HG03565 (cell line): ENCODE data around the gene TRIM50.
"Not testable (repeated sequence)": the region's sequence is repeated elsewhere in the genome, so short reads cannot be mapped to it uniquely, and the experiment has no call there.

Source experiments
- ATAC-seq: cut with Tn5 transposase; IDR thresholded peaks from one replicate; pipeline ENCODE4 v1.9.1; 2021; ENCODE audit warnings: mild to moderate bottlenecking, moderate library complexity; ENCODE audit not compliant: unreplicated experiment

Gene TRIM50

DNA sequence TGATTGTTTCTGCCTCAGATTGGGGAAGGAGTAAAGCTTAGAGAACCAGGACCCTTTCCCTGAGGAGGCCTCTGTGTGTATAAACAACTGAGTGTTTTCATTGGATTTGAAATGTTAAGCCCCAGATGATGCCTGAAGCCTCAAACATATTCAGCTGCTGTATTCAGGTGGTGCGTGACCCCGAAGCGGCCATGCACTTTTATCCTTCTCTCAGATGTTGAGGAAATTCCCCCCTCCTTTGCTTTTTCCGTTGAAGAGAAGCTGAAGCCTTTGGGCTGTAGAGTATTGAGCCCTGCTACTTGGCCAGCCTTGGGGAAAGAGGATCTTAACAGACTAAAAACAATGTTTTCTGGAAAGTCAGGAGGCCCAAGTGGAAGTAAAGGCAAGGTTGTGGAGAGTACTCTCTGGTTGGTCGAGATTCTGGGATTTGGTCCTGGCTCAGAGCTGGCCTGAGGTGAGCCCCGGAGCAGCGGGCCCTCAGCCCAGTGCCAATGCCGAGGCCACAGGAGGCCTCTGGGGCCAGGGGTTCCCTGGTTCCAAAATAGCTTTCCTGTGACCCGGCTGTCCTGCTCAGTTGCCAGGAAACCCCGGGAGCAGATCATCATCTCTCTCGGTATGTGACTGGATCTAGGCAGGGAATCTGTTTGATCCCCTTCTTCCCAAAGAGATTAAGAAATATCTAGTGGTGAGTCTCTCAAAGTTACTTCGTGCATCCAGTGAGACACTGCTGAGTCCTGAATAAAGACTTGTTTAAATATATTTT, 22.6 kb upstream of the TRIM50 start:
- no peak for ATAC-seq

DNA sequence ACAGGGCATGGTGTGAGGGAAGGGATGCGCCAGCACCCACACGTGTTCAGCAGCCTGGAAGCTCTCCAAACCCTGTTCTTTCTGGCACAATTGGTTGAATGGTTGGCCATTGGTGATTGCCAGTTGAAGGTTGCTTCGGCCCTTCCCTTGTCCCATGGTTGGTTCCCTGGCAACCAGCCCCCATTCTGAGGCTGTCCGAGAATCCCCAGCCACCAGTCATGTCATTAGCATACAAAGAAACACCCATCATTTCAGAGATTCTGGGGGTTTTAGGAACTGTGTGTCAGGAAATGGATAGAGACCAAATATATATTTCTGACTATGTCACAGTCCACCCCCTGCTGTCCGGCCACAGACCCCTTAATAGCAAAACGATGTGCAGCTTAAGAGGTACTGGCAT, 21.9 kb upstream of the TRIM50 start:
- ATAC-seq: no peak

DNA sequence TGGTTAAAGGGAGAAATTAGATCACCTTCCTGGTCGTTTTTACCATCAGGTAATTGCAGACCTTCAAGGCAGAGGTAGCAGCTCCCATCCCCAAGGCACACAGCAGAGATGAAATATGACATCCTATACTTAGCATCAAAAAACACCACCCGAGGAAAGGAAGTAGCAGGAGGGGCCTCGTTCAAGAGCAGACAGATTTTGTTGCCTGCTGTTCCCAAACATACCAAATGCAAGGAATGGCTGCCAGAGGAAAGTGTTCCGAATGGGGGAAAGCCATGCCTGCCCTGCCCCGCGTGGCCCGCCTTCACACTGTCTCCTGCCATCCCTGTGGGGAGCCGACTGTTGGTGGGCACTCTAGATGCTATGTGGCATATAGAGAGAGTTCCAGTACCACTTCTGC, 18.1 kb upstream of the TRIM50 start:
- ATAC-seq: no peak

DNA sequence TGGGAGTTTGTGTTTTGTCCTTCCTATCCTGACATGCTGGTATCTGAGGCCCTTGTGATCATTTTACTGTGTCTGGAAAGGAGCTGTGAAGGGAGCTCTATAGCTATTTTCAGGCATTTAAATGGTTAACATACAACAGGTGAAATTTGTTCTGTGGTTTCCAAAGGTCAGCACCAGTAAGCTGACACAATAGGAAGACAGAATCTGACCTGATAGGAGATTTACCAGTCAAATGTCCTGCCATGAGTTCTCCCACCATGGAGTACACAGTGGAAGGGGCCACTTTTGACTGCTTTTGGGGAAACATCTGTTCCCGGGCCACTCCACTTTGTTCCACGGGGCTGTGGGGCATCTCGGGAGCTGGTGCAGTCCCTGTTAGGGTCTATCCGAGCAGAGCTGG, 17.7 kb upstream of the TRIM50 start:
- ATAC-seq: no peak

DNA sequence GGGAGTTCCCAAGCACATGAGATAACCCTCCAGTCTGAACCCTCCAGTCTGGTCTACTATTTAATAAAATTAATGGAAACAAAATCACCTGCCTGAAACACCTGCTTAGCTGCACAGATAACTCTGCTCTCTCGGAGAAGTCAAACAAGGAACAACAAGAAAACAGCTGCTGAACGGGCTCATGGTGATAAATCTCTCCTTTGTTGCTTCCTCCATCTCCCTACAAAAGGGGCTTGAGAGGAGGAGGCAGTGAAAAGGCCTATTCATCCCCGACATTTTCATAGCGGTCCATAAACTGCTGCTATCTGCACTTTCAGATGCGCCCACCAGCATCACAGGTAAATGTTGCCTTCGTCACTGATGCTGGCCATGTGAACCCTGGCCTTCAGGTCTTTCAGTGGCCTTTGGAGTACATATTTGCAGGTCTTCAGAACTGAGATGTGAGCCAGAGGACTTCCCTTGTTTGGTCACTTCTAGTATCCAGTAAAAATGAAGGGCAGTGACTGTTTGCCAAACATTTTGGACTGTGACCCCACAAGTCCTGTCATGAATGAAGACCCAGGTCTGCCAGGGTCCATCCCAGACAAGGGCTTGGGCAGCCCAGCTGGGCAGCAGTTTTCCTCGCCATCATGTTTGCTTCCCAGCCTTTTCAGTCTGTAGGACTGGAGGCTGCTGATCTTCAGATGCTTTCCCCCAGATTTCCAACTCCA, 15.9 kb upstream of the TRIM50 start:
- ATAC-seq: no peak

DNA sequence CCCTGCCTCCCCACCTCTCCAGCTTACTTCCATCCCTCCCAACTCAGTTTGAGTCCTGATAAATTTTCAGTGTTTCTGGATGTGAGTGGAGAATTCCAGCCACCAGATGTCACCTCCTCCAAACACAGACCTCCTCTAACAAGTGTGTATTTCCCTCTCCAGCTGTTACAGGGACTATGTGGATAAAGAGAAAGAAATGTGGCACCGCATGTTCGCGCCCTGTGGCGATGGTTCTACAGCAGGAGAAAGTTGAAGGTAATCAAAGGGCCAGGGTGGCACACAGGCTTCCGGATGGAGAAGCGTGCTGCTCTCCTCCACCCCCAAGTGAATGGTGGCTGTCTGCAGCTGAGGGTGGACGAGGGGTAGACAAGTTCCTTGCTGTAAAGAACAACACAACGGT, 14.8 kb upstream of the TRIM50 start:
- no peak for ATAC-seq

DNA sequence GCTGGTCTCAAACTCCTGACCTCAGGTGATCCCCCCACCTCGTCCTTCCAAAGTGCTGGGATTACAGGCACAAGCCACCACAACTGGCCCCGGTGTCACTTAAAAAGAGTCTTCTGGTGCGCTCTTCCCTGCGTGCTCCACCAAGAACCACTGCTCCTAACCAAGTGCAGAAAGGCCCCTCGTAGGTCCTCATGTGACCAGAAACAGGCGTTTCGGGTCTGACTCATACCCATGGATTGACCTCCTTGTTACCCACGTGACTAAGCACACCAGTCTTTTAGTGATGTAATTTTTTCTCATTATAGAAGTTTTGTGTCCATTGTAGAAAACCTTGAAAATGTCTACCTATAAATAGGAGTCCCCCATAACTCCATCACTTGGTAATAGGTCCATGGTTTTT, 14.0 kb upstream of the TRIM50 start:
- no peak for ATAC-seq

DNA sequence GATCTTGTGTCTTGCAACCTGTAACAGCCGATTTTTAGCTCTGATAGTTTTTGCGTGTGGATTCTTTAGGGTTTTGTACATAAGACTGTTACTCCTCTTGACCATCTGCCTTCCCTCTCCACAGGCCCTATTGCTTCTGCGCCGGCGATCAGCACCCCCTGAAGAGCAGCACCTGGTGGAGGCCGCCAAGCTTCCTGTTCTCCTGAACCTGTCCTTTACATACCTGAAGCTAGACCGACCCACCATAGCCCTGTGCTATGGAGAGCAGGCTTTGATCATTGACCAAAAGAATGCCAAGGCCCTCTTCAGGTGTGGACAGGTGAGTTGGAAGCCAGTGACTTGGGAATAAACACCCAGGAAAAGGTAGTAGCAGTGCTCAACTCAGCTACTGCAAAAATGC, 12.6 kb upstream of the TRIM50 start:
- ATAC-seq: no peak

DNA sequence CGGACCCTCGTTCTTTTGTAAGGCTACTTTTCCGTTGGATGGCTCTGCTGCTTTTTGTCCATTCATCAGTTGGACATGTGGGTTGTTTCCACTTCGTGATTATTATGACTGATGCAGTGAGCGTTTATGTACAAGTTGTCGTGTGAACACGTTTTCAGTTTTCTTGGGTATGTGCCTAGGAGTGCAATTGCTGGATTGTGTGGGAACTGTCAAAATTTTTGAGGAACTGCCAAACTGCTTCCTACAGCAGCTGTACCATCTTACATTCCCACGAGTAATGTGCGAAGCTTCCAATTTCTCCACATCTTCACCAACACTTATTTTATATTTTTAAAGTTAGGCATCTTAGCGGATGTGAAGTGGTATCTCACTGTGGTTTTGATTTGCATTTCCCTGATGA, 10.4 kb upstream of the TRIM50 start:
- ATAC-seq: no peak

DNA sequence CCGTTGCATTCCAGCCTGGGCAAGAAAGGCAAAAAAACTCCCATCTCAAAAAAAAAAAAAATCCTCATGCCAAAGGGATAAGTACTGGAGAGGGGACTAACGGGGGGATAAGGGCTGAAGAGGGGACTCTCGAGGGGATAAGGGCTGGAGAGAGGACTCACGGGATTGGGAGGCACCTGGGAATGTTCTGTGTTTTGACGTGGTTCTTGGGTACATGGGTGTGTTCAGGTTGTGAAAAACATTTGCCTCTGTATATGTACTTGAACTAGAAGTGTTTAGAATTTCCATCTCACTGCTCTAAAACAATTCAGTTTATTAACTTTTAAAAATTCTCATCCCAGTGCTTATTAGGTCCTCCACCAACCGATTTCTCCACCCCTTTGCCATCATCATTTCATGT, 4.6 kb upstream of the TRIM50 start:
- no peak for ATAC-seq

DNA sequence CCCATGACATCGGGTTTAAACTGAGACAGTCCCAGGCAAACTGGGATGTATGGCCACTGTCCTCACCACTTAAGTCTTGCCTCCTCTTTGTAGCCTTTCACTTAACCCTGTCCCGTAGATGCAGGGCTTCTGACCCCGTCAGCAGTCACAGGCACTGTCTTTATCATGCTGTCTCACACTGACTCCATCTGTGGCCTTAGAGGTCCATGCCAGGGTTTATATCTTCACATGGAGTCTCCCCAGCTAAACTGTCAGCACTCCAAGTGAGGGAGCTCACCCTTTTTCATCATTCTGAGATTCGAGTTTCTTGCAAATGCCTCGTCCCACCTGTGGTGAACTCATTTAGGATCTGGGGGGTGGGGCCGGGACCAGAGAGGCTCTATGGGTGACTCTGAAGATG, 2.9 kb upstream of the TRIM50 start:
- ATAC-seq: no peak

DNA sequence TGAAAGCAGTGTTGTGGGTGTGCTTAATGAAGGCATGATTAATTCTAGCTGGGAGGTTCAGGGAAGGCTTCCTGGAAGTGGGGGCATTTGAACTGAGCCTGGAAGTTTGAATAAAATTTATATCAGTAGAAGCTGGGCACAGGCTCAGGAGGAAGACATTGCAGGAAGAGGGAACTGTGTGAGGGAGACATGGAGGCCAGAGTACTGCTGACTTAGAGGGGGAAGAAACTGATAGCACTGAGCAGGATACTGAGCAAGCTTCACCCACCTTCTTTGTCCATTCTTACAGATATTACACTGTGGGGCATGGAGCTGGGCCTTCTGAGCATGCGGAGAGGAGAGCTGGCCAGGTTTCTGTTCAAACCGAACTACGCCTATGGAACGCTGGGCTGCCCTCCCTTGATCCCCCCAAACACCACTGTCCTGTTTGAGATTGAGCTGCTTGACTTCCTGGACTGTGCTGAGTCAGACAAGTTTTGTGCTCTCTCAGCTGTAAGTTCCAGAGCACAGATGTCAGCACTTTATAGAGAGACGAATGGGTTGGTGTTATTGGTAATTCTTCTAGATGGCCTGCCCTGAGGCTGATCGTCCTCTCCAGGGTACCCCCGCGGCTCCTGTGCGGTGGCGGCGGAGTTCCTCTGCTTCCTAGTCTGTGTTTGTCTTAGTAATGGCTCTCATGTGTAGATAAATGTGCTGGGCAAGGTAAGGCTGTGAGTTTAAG, 2.1 kb upstream of the TRIM50 start:
- ATAC-seq: no peak

DNA sequence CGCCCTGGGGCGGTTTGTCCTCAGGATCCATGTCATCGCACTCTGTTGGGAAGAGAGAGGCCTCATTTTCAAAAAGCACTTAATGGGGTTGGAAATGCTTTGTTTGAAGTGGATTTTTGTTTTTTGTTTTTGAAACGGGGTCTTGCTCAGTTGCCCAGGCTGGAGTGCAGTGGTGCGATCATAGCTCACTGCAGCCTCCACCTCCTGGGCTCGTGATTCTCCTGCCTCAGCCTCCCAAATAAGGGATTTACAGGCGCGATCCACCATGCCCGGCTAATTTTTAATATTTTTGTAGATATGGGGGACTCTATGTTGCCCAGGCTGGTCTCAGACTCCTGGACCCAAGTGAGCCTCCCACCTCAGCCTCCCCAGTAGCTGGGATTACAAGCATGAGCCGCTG, 814 bp upstream of the TRIM50 start:
- ATAC-seq: no peak

DNA sequence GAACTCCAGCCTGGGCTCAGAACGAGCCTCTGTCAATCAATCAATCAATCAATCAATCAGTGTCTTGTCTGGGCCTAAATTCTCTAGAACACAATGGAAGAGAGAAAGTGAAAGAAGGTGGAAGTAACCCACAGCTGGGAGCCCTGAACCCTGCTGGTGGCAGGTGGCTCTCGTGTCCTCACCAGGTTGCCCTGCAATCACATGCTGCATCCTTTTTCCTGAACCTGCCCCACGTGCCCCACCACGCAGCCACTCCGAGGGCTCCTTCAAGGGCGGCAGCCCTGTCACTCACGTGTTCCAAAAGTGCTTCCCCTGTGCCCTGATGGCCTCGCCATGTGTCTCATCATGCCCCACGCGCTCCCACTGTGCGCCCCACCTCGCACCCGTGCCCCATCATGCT, 433 bp downstream of the TRIM50 start:
- ATAC-seq: not testable (repeated sequence)

DNA sequence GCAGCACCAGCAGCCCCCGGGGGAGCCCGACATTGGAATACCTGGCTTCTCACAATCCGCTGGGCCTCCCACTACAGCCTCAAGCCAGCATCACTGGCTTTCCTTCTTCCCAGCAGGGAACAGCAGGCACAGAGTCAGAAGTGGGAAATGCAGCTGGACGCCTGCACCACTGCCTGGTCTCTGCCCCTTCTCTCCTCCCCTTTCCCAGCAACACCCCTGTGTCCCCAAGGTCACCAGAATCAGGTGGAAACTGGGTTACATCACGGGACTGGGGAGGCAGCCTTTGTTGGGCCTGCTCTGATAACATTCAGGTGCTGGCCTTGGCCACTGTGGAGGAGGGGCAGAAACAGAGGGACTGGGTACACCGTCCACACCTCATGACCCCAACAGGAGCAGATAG, 2.5 kb downstream of the TRIM50 start:
- not testable (repeated sequence) for ATAC-seq

DNA sequence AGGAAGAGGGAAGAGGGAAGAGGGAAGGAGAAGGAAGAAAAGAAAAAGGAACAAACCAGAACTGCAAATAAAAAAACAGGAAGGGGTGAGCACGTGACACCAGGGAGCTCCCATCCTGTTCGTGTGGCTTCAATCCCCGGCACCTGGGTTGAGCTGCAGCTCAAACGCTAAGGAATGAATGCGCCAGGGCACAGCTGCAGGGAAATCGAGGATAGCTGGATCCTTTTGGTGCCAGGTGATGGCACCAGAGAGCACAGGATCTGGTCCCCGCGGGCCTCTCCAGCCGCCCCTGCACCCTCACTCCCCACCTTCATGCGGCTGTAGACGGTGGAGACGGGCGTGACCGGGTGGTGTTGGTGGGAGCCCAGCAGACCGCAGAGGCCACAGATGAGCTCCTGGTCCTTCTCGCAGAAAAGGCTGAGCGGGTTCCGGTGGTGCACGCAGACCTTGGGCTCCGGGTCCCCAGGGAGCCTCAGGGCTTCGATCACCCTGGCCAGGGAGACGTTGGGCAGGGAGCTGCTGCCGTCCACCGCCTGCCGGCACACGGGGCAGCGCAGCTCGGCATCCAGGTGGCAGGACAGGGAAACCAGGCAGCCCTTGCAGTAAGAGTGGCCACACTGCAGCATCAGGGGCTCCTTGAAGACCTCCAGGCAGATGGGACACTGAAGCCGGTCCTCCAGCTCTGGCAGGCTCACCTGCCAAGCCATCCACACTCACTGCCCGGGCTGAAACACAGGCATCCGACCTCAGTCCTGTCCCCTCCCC, 3.6 kb downstream of the TRIM50 start:
- not testable (repeated sequence) for ATAC-seq

DNA sequence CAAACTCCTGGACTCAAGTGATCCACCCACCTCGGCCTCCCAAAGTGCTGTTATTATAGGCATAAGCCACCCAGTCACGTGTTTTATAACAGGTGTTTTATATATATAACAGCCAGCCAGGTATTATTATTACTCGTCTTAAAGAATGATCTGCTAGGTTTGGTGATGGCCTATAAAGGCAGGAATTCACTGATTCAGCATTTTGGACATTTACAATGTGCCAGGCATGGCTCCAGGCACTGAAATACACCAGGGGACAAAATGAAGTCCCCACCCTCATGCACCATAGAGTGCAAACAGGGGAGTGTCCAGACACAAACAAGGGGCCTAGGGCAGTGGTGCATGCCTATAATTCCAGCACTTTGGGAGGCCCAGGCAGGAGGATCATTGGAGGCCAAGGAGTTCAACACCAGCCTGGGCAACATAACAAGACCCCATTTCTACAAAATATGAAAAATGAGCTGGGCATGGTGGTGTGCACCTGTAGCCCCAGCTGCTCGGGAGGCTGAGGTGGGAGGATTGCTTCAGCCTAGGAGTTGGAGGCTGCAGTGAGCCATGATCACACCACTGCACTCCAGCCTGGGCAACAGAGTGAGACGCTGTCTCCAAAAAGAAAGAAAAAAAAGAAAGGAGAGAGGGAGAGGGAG, 4.3 kb downstream of the TRIM50 start:
- ATAC-seq: not testable (repeated sequence)

DNA sequence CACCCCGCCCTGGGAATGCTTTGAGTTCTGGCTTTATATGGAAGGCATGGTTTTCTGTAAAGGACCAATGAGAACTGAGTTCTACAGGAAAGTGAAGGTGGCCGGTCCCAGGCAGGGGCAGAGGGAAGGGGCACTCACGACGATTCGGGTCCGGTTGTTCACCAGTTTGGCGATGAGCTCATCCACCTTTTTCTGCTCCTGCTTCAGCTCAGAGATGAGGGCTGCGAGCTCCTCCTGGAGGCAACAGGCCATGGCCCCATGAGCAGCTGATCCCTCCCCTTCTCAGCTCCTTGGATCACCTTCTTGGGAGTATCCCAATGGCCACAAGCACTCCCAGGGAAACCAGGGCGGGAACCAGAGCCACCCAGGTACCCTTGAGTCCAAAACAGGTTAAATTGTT, 7.9 kb downstream of the TRIM50 start:
- ATAC-seq: not testable (repeated sequence)

DNA sequence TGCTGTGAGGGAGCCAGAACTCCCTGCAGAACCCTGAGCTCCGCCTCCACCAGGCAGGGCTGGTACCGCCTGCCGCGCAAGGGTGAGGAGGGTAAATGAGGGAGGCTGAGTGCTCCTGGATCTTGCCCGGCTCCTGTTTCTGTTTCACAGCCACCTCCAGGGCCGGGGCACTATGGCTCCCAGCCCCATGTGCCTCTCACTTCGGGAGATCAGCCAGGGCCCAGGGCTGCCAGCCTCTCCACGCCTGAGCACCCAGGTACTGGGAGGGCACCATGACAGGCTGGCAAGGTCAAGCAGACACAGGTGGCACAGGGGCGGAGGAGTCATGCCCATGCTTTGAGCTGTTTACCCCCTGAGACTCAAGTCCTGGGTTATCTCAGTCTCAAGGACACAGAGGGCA, 8.3 kb downstream of the TRIM50 start:
- not testable (repeated sequence) for ATAC-seq

DNA sequence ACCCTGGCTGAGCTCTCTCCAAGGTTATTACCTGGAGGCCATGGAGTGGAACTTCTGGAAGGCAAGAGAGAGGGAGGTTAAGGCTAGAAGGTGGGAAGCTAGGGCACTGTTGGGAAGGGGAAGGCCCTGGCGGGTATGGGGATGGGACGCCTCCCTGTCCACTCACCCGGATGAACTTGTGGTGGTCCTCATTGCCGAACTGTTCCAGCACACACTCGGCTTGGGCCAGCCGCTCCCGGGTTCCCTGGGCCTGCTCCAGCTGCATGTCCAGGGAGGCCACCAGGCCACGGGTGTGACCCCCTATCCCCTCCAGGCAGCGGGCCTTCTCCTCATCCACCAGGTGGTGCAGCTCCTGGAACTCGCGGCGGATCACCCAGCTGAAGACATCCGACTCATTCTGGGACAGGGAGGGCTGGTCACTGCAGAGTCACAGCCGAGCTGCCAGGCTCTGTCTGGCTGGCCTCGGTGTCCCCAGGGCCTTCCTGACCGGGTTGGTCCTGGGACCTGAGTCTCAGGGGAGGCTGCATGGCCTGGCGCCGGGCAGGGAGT, 9.2 kb downstream of the TRIM50 start:
- ATAC-seq: not testable (repeated sequence)
